M059J (cell line): ENCODE measurements around the gene SDS. TPM values are rescaled to one million over a fixed set of nuclear protein-coding genes. Genes with fewer than 3 reads are reported as not detected.
"Not testable (repeated sequence)": the region's sequence is repeated elsewhere in the genome, so short reads cannot be mapped to it uniquely, and the experiment has no call there.

Experiments
- DNase-seq: peaks from one replicate; pipeline ENCODE4 v3.0.0-alpha.2; 2012; ENCODE audit warnings: low read depth
- total RNA-seq: library from RNA; depleted of rRNA; stranded (reverse); fragments of >200 nt; shearing (Covaris generic); gene quantifications from 2 replicates; pipeline ENCODE4 v1.2.3, GENCODE V29; 2014

The SDS gene
- total RNA-seq, 1 experiment from 2014 or later: 0.10 TPM

DNA sequence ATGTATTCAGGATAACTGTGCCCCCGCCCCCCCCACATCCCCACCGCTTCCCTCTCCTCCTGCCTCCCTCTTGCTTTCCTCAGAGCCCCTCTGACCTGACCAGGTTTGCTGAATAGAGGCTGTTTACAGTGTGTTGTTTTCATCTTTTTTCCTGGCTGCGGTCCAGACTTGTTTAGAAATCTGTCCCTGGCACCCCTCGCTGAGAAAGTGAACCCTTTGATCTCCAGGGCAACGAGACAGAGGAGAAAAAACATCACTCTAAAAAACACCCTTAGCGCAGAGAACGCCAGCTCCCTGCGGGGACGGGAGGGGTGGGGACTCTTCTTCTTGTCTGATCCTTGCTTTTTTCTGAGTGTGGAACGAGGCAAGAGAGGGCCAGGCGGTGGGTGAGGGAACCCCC, 22.5 kb downstream of the SDS start:
- DNase-seq: no peak

- DNase-seq: no peak
Observed at GRCh38 chr12:113378291-113378690, 25.4 kb downstream of the SDS start.

- no peak for DNase-seq
Observed at GRCh38 chr12:113374823-113375428, 28.8 kb downstream of the SDS start.

DNA sequence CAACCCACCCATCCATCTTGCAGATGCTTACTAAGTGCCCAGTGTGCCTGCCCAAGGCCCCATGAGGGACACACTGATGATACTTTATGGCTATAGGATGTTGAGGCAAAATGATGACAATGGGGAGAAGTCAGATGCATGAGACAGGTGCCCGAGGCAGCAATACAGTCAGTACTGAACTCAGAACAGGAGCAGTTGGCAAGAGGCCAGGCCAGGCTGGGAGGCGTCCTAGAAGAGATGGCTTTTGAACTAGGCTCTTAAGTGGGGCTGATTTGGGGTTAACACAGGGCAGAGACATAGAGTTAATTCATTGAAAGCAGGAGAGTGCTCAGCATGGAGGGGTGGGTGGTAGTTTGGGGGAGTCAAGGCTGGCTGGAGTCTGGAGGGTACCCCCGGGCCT, 29.7 kb downstream of the SDS start:
- no peak for DNase-seq

DNA sequence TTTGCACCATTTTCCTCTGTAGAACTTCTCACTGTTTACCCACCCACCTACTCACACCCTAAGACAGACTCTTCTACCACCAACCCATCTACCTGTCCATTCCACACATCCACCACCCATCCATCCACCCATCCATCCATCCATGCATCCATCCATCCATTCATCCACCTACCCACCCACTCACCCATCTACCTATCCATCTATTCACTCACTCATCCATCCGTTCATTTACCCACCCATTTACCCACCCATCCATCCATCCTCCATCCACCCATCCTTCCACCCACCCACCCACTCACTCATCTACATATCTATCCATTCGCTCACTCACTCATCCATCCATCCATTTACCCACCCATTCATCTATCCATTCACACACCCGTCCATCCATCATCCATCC, 30.2 kb downstream of the SDS start:
- DNase-seq: no peak

- no peak for DNase-seq
Observed at GRCh38 chr12:113372371-113372770, 31.3 kb downstream of the SDS start.

- DNase-seq: no peak
Observed at GRCh38 chr12:113371808-113372207, 31.9 kb downstream of the SDS start.

GRCh38 chr12:113370923-113371682, 32.6 kb downstream of the SDS start:
- no peak for DNase-seq

DNA sequence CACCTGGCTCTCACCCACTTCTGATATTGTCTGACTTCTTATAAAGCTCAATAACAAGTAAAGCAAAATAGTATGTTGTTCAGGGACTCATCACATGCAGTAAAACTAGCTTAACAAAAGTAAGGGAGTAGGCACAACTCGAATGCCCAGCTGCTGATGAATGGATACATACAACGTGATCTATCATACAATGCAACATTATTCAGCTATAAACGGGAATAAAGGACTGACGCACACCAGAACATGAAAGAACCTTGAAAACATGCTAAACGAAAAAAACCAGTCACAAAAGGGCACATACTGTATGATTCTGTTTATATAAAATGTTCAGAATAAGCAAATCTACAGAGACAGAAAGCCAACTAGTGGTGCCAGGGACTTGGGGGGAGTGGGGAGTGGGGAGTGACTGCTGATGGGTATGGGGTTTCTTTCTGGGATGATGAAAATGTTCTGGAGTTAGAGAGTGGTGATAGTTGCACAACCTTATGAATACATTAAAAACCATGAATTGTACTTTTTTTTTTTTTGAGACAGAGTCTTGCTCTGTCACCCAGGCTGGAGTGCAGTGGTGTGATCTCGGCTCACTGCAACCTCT, 34.2 kb downstream of the SDS start:
- no peak for DNase-seq

GRCh38 chr12:113368331-113368730, 35.4 kb downstream of the SDS start:
- DNase-seq: no peak

- DNase-seq: no peak
Observed at GRCh38 chr12:113366827-113367226, 36.9 kb downstream of the SDS start.

DNA sequence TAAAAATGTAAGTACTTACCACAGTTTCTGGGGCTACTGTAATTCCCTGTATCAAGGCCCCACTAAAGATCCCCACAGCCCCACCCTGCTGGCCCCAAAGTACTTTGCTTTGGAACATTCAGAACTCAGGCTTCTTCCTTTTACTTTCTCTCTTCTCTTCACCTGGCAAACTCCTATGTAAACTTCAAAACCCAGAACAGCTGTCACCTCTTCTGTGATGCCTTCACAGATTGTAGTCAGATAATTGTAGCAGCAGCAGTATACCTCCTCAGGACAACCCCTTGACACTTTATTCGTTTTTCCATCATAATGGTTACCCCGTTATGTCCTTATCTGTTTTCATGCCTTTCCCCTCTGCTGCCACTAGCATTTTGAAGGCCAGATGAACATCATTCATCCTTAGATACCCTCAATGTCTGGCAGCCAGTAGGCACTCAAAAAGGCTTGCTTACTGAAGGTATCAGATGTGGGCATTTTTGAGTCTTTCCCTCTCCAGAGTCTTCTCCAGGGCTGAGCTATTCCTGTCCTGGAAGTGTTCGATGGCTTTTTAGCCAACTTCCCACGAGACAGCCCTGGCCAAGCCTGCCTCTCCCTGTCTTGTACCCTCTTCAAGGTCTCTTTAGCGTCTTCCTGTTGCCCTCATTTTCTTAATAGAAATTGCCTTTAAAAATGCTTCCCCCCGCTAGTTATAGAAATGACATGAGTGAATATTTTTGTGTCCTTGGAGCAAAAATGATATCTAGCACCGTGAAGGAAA, 37.9 kb downstream of the SDS start:
- DNase-seq: no peak

DNA sequence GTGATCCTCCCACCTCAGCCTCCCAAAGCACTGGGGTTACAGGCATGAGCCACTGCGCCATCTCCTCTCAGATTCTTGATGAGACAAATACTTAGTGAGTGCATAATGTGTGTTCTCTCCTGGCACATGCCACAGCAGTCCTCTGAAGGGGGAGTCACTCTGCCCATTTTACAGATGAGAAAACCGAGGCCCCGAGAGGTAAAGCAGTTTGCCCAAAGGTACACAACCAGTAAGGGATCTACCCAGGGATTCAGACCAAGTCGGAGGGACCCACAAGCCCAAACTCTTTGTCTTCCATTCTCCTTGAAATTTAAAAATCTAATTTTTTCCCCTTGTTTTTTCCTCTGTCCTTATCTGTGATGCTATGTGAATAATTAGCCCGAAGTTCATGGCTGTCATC, 39.0 kb downstream of the SDS start:
- no peak for DNase-seq

DNA sequence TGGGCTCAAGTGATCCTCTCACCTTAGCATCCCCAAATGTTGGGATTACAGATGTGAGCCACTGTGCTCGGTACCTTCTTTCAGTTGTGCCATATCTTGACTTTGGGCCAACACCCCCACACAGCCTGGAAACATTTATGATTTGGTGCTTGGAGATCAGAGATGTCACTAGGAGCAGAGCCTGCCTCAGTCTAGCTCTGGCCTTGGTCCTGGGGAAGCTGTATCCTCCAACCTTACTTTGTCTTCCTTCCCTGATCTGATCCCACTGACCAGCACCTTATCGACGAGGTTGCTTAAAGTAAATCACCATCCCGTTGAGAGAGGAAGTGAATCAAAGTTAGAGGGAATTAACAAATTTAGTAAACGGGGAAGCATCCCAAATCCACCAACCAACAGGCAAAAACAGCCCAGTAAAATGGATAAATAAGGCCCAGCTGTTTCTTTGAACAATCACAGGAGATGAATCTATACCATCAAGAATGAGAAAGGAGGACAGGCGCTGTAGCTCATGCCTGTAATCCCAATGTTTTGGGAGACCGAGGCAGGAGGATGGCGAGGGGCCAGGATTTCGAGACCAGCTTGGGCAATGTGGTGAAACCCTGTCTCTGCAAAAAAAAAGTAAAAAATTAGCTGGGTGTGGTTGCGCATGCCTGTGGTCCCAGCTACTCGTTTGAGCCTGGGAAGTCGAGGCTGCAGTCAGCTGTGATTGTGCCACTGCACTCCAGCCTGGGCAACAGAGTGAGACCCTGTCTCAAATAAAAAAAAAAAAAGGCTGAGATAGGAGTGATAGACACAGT, 41.9 kb downstream of the SDS start:
- no peak for DNase-seq

- DNase-seq: peak; percentile 26
Observed at GRCh38 chr12:113359939-113360748, 43.5 kb downstream of the SDS start.

DNA sequence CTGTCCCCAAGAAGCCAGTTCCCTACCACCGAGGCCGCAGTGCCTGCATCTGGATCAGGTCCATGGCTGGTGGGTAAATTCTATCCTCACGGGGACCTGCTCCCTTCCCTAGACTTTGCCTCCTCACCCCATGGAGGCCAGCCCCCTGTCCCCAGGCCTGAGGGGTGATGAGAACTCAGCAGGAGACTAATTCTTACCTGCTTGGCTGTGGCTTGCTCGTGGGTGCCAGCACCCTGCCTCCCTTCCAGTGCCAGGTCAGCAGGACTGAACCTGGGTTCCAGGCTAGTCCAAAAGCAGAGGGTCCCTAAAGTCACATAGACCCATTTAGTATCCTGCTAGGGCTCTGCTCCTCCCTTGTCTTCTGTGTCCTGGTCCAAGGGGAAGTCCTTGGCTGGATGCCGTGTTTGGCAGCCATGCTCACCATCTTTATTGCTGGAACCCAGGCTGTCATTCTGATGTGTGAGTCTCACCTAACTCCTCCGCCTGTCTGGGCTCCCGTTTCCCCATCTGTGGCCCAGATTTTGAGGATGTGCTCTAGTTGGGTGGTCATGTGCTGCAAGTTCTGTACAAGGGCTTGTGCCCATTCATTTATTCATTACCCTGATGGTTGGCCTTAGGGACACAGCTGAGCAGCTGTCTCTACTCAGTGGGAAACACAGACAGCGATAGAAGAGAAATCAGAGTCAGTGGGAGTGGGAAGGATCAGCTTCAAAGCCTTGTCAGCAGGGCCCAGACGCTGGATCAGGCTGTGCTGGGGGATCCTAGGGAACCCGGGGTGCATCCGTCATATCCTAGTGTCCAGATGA, 44.4 kb downstream of the SDS start:
- DNase-seq: peak; percentile 30

- DNase-seq: peak; percentile 83
Observed at GRCh38 chr12:113358381-113359132, 45.1 kb downstream of the SDS start, which contains the start of gene PLBD2. PLBD2 (plus strand) TSS chr12:113358587; CDS start chr12:113358601, 14 bp downstream.

- DNase-seq: not testable (repeated sequence)
Observed at GRCh38 chr12:113354192-113354591, 49.5 kb downstream of the SDS start.

GRCh38 chr12:113351089-113351488, 52.6 kb downstream of the SDS start:
- DNase-seq: no peak
